Measurements from ENCODE around the gene PDS5A. TPM values are rescaled to one million over a fixed set of nuclear protein-coding genes. Genes with fewer than 3 reads are reported as not detected.

Gene PDS5A
- total RNA-seq, 1 donor from 2014 or later, result 46.7 TPM

DNA sequence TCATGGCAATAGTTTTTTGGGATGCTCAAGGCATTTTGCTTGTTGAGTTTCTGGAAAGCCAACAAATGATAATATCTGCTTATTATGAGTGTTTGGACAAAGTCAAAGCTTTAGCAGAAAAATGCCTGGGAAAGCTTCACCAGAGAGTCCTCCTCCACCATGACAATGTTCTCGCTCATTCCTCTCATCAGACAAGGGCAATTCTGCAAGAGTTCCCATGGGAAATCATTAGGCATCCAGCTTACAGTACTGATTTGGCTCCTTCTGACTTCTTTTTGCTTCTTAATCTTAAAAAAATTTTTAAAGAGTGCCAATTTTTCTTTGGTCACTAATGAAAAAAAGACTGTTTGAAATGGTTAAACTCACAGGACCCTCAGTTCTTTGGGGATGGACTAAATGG is 143.4 kb downstream of the PDS5A start:
- no peak for DNase-seq (ENCODE audit: low read depth)
- TF ChIP-seq, protein P1, sequence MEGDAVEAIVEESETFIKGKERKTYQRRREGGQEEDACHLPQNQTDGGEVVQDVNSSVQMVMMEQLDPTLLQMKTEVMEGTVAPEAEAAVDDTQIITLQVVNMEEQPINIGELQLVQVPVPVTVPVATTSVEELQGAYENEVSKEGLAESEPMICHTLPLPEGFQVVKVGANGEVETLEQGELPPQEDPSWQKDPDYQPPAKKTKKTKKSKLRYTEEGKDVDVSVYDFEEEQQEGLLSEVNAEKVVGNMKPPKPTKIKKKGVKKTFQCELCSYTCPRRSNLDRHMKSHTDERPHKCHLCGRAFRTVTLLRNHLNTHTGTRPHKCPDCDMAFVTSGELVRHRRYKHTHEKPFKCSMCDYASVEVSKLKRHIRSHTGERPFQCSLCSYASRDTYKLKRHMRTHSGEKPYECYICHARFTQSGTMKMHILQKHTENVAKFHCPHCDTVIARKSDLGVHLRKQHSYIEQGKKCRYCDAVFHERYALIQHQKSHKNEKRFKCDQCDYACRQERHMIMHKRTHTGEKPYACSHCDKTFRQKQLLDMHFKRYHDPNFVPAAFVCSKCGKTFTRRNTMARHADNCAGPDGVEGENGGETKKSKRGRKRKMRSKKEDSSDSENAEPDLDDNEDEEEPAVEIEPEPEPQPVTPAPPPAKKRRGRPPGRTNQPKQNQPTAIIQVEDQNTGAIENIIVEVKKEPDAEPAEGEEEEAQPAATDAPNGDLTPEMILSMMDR (conservative IDR thresholded peaks at IDR 0.05; ENCODE audit: low read depth, low read length), result no peak
- no peak overlapping the region for H3K4me3 ChIP-seq (ENCODE audit: low read depth, low read length)

GRCh38 chr4:39825741-39826231 is 151.9 kb downstream of the PDS5A start:
- DNase-seq (ENCODE audit: low read depth), result no peak
- H3K4me3 ChIP-seq (ENCODE audit: low read depth, low read length), result peak overlapping the region; percentile 15
- TF ChIP-seq, protein P1 (conservative IDR thresholded peaks at IDR 0.05; ENCODE audit: low read depth, low read length), result no peak

DNA sequence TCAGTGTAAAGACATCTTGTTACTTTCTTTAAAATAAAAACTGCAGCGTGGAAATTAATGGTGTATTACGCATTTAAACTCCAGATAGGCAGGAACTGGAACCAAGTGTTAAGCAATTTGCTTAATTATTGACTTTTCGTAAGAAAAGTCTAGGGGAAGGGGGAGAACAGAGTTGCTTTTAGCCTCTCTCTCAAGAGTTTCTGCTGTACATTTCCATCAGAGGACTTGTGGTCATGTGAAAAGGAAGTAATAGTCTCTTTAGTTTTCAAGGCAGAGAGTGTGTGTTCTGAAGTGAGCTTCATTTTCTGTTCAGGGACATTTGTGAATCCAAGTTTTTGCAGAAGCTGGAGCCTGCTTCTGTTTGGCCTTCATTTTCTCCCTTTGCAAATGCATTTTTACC is 152.6 kb downstream of the PDS5A start:
- H3K4me3 ChIP-seq (ENCODE audit: low read depth, low read length), result peak overlapping the region; percentile 15
- peak; percentile 60 for DNase-seq (ENCODE audit: low read depth)
- TF ChIP-seq, protein P1 (conservative IDR thresholded peaks at IDR 0.05; ENCODE audit: low read depth, low read length), result no peak

- DNase-seq (ENCODE audit: low read depth), result no peak
- H3K4me3 ChIP-seq (ENCODE audit: low read depth, low read length), result no peak overlapping the region
- TF ChIP-seq, protein P1 (conservative IDR thresholded peaks at IDR 0.05; ENCODE audit: low read depth, low read length), result no peak
These were observed 154.5 kb downstream of the PDS5A start for GRCh38 chr4:39823191-39823590.

GRCh38 chr4:39822662-39823061 is 155.0 kb downstream of the PDS5A start:
- no peak overlapping the region for H3K4me3 ChIP-seq (ENCODE audit: low read depth, low read length)
- TF ChIP-seq, protein P1 (conservative IDR thresholded peaks at IDR 0.05; ENCODE audit: low read depth, low read length), result no peak
- DNase-seq (ENCODE audit: low read depth), result no peak

DNA sequence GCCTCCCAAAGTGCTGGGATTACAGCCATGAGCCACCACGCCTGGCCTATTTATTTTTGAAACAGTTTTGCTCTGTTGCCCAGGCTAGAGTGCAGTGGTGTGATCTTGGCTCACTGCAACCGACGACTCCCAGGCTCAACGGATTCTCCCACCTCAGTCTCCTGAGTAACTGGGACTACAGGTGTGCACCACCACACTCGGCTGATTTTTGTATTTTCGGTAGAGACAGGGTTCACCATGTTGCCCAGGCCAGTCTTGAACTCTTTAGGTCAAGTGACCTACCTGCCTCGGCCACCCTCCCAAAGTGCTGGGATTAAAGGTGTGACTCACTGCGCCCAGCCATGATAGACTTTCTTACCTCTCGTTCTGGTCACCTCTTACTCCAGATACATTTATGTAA is 155.8 kb downstream of the PDS5A start:
- H3K4me3 ChIP-seq (ENCODE audit: low read depth, low read length), result no peak overlapping the region
- DNase-seq (ENCODE audit: low read depth), result no peak
- TF ChIP-seq, protein P1 (conservative IDR thresholded peaks at IDR 0.05; ENCODE audit: low read depth, low read length), result no peak

GRCh38 chr4:39820186-39820585 is 157.5 kb downstream of the PDS5A start:
- no peak overlapping the region for H3K4me3 ChIP-seq (ENCODE audit: low read depth, low read length)
- no peak for DNase-seq (ENCODE audit: low read depth)

More at GRCh38 chr4:39820186-39820585, 157.5 kb downstream of the PDS5A start:
- TF ChIP-seq, protein P1 (conservative IDR thresholded peaks at IDR 0.05; ENCODE audit: low read depth, low read length), result no peak
